Chondrocyte (in vitro differentiated cells): ENCODE data around the gene PLCH1. TPM values are rescaled to one million over a fixed set of nuclear protein-coding genes. Genes with fewer than 3 reads are reported as not detected.

ENCODE experiments used
- DNase-seq: peaks from one replicate; pipeline ENCODE4 v3.0.0; 2021; ENCODE audit warnings: mixed read lengths, low spot score
- H3K27ac Mint-ChIP-seq: one replicate; pipeline ENCODE4 v1.8.0; 2021; ENCODE audit warnings: mild to moderate bottlenecking, moderate library complexity, mixed read lengths; ENCODE audit not compliant: unreplicated experiment
- H3K27me3 Mint-ChIP-seq: 2 replicates; pipeline ENCODE4 v1.8.0; 2021; ENCODE audit warnings: low read depth, mixed read lengths
- H3K36me3 Mint-ChIP-seq: 2 replicates; pipeline ENCODE4 v1.8.0; 2021; ENCODE audit warnings: low read depth, mixed read lengths
- H3K4me1 Mint-ChIP-seq: 2 replicates; pipeline ENCODE4 v1.8.0; 2021; ENCODE audit warnings: low read depth, mild to moderate bottlenecking, mixed read lengths
- H3K4me3 Mint-ChIP-seq: one replicate; pipeline ENCODE4 v1.8.0; 2021; ENCODE audit warnings: mild to moderate bottlenecking, moderate library complexity, mixed read lengths; ENCODE audit not compliant: unreplicated experiment
- H3K9me3 Mint-ChIP-seq: 2 replicates; pipeline ENCODE4 v1.8.0; 2021; ENCODE audit warnings: low read depth, mixed read lengths
- total RNA-seq: library from RNA; stranded (reverse); gene quantifications from 3 replicates; pipeline ENCODE4 v1.2.1, GENCODE V29; 2021
- TF ChIP-seq, protein P1 (sequence below): fragments of 200-600 bp; sonication (generic); IDR thresholded peaks from 2 replicates; pipeline ENCODE4 v1.5.0; 2021; ENCODE audit warnings: antibody characterized with exemption, mild to moderate bottlenecking, moderate library complexity

The PLCH1 gene
- total RNA-seq, 1 donor from 2014 or later: 0.17 TPM

DNA sequence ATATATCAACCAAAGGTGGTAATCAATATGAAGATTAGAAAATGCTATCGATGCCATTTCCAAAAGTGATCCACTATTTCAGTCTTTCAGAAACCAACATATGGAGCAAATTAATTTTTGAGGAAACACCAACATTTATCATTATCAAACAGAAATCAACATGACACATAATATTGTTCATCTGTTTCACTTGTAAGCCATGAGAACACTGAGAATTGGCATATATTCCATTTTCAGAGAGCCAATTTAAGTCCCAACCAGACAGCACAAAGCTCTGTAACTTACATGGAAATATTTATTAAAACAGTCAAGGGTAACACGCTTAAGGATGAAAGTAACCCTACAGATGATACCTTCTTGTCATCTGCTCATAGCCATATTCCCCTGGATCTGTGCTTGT is 413.8 kb downstream of the PLCH1 start:
- no peak overlapping the region for H3K4me3 Mint-ChIP-seq
- H3K27me3 Mint-ChIP-seq: peaks cover 7% of the 10 kb centered on the region
- TF ChIP-seq, protein P1, sequence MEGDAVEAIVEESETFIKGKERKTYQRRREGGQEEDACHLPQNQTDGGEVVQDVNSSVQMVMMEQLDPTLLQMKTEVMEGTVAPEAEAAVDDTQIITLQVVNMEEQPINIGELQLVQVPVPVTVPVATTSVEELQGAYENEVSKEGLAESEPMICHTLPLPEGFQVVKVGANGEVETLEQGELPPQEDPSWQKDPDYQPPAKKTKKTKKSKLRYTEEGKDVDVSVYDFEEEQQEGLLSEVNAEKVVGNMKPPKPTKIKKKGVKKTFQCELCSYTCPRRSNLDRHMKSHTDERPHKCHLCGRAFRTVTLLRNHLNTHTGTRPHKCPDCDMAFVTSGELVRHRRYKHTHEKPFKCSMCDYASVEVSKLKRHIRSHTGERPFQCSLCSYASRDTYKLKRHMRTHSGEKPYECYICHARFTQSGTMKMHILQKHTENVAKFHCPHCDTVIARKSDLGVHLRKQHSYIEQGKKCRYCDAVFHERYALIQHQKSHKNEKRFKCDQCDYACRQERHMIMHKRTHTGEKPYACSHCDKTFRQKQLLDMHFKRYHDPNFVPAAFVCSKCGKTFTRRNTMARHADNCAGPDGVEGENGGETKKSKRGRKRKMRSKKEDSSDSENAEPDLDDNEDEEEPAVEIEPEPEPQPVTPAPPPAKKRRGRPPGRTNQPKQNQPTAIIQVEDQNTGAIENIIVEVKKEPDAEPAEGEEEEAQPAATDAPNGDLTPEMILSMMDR: no peak
- H3K9me3 Mint-ChIP-seq: no peaks in the 10 kb centered on the region
- H3K4me1 Mint-ChIP-seq: no peaks in the 10 kb centered on the region
- no peaks in the 10 kb centered on the region for H3K36me3 Mint-ChIP-seq
- H3K27ac Mint-ChIP-seq: no peak overlapping the region
- no peak for DNase-seq

DNA sequence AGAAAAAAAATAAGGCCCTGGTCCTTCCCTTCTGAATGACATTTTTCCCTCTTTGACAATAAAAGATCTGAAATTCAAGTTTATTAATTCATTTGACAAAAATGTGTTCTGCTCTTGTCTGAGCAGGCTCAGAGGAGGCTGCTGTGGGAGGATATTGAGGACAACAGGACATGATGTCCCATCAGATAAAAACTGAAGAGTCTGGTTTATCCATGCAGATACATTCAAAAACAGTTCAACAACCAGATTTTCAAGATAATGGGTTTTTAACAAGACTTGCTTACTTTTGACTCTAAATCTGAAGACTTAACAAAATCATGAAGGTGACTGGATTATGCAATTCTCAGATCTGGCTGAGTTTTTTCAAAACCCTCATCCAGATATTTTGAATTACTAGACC is 414.5 kb downstream of the PLCH1 start:
- no peak for DNase-seq
- H3K36me3 Mint-ChIP-seq: no peaks in the 10 kb centered on the region
- H3K9me3 Mint-ChIP-seq: no peaks in the 10 kb centered on the region
- no peak overlapping the region for H3K27ac Mint-ChIP-seq
- peaks cover 5% of the 10 kb centered on the region for H3K27me3 Mint-ChIP-seq
- no peaks in the 10 kb centered on the region for H3K4me1 Mint-ChIP-seq
- H3K4me3 Mint-ChIP-seq: no peak overlapping the region
- TF ChIP-seq, protein P1: no peak

DNA sequence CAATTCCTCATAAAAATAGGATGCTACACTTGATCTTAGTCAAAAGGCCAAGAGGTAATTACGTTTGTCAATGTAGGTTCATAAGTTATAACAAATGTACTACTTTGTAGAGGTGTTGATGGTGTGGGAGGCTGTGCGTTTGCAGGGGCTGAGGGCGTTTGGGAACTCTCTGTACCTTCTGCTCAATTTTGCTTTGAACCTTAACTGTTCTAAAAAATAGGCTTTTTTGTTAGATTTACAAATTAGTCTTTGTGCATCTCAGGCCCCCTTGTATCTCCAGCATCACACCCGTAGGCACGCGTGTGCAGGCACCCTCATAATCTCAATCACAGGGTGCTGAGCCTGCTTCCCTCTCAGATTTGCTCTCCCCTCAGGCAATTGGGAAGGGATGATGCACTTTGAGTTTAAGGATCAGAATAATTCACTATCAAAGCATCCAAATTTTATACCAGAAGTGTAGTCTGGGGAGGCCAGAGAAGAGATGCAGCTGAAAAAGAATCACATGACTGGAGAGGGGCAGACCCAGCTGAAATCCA is 415.3 kb downstream of the PLCH1 start:
- DNase-seq: no peak
- TF ChIP-seq, protein P1: no peak
- H3K9me3 Mint-ChIP-seq: no peaks in the 10 kb centered on the region
- H3K27ac Mint-ChIP-seq: no peak overlapping the region
- H3K4me1 Mint-ChIP-seq: no peaks in the 10 kb centered on the region
- no peaks in the 10 kb centered on the region for H3K36me3 Mint-ChIP-seq
- peaks cover 4% of the 10 kb centered on the region for H3K27me3 Mint-ChIP-seq
- H3K4me3 Mint-ChIP-seq: no peak overlapping the region

DNA sequence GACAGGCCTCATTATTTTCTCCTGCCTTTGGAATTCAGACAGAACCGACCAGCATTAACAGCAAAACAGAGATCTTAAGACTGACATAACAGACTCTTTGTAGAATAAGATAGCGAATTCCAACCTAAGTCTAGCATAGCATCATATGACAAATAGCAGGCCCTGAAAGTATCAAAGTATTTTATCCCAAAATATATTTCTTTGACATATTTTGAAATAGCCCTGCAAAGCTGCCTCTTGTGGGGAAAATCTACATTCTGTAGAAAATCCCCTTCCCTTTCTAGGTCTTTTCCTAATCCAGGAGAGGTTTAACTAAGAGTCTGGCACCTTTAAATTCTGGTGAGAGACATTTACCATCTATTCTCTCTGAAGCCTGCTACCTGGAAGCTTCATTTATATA is 417.0 kb downstream of the PLCH1 start:
- no peak overlapping the region for H3K27ac Mint-ChIP-seq
- H3K36me3 Mint-ChIP-seq: no peaks in the 10 kb centered on the region
- H3K9me3 Mint-ChIP-seq: no peaks in the 10 kb centered on the region
- peaks cover 4% of the 10 kb centered on the region for H3K27me3 Mint-ChIP-seq
- TF ChIP-seq, protein P1: no peak
- H3K4me3 Mint-ChIP-seq: no peak overlapping the region
- DNase-seq: no peak
- H3K4me1 Mint-ChIP-seq: no peaks in the 10 kb centered on the region

DNA sequence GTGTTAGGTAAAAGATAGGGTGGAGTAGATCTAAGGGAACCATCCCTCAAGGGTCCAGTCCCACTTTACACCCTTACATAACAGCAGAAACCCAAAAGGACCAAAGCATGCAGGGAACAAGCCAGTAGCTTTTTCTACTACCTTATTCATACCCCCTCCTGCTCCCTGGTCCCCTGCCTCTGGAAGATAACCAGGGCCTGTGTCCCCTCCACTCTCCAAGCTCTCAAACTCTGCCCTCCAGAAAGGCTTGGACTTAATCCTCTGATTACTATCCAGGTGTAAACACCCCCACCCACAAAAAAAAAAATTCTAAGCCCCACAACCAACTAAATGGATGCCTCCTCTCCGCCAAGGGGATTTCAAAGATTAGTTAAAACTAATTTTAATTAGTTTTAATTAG is 417.4 kb downstream of the PLCH1 start:
- Mint-ChIP-seq H3K4me3 (no peak overlapping the region), H3K9me3 (no peaks in the 10 kb centered on the region), H3K4me1 (no peaks in the 10 kb centered on the region), H3K36me3 (no peaks in the 10 kb centered on the region), H3K27ac (no peak overlapping the region), H3K27me3 (peaks cover 4% of the 10 kb centered on the region)
- no peak for DNase-seq
- TF ChIP-seq, protein P1: no peak
